ENCODE measurements around the gene PKD2. TPM values are rescaled to one million over a fixed set of nuclear protein-coding genes. Genes with fewer than 3 reads are reported as not detected.

Gene PKD2
- total and polyA plus RNA-seq, 2 donors (not counting 1 experiment from before 2014, with no cell fraction given): 1.8 to 5.8 TPM

Small RNAs within 50 kb of the gene (small RNA-seq; reads per million reads assigned to genes)
- gene RNU1-36P (ENCODE audit: insufficient read length, low read depth, low replicate concordance): not detected

Other genes starting within 250 kb of the PKD2 start
- not detected in 2 replicates for gene IBSP, start 208.1 kb upstream of the PKD2 start, total RNA-seq
- gene IBSP, start 208.1 kb upstream of the PKD2 start, polyA plus RNA-seq: not detected in 2 replicates
- gene MEPE, start 174.7 kb upstream of the PKD2 start, total RNA-seq: not detected in 2 replicates
- not detected in 2 replicates for gene MEPE, start 174.7 kb upstream of the PKD2 start, polyA plus RNA-seq
- gene SPP1, start 31.9 kb upstream of the PKD2 start, total RNA-seq: not detected in 2 replicates
- gene SPP1, start 31.9 kb upstream of the PKD2 start, polyA plus RNA-seq: not detected in 2 replicates
- gene ABCG2, start 151.0 kb downstream of the PKD2 start, total RNA-seq: 0.07 TPM in 1 of 2 replicates, not detected in the other
- gene ABCG2, start 151.0 kb downstream of the PKD2 start, polyA plus RNA-seq: 0.01 and 0.06 TPM in 2 replicates